Chondrocyte (in vitro differentiated cells): ENCODE data around the gene SNX24. TPM values are rescaled to one million over a fixed set of nuclear protein-coding genes. Genes with fewer than 3 reads are reported as not detected.
"Not testable (repeated sequence)": the region's sequence is repeated elsewhere in the genome, so short reads cannot be mapped to it uniquely, and the experiment has no call there.

Experiments used
- DNase-seq: peaks from one replicate; pipeline ENCODE4 v3.0.0; 2021; ENCODE audit warnings: mixed read lengths, low spot score
- H3K27ac Mint-ChIP-seq: one replicate; pipeline ENCODE4 v1.8.0; 2021; ENCODE audit warnings: mild to moderate bottlenecking, moderate library complexity, mixed read lengths; ENCODE audit not compliant: unreplicated experiment
- H3K27me3 Mint-ChIP-seq: 2 replicates; pipeline ENCODE4 v1.8.0; 2021; ENCODE audit warnings: low read depth, mixed read lengths
- H3K36me3 Mint-ChIP-seq: 2 replicates; pipeline ENCODE4 v1.8.0; 2021; ENCODE audit warnings: low read depth, mixed read lengths
- H3K4me1 Mint-ChIP-seq: 2 replicates; pipeline ENCODE4 v1.8.0; 2021; ENCODE audit warnings: low read depth, mild to moderate bottlenecking, mixed read lengths
- H3K4me3 Mint-ChIP-seq: one replicate; pipeline ENCODE4 v1.8.0; 2021; ENCODE audit warnings: mild to moderate bottlenecking, moderate library complexity, mixed read lengths; ENCODE audit not compliant: unreplicated experiment
- H3K9me3 Mint-ChIP-seq: 2 replicates; pipeline ENCODE4 v1.8.0; 2021; ENCODE audit warnings: low read depth, mixed read lengths
- CTCF ChIP-seq: fragments of 200-600 bp; sonication (generic); IDR thresholded peaks from 2 replicates; pipeline ENCODE4 v1.5.0; 2021; ENCODE audit warnings: antibody characterized with exemption, mild to moderate bottlenecking, moderate library complexity
- total RNA-seq: library from RNA; stranded (reverse); gene quantifications from 3 replicates; pipeline ENCODE4 v1.2.1, GENCODE V29; 2021

Gene SNX24
- total RNA-seq, 1 donor from 2014 or later: 14.3 TPM

- no peak overlapping the region for H3K27ac Mint-ChIP-seq
- peaks cover 9% of the 10 kb centered on the region for H3K4me1 Mint-ChIP-seq
- DNase-seq: no peak
- H3K4me3 Mint-ChIP-seq: no peak overlapping the region
- no peaks in the 10 kb centered on the region for H3K36me3 Mint-ChIP-seq
- TF ChIP-seq CTCF: no peak
- no peaks in the 10 kb centered on the region for H3K9me3 Mint-ChIP-seq
- no peaks in the 10 kb centered on the region for H3K27me3 Mint-ChIP-seq
Observed at GRCh38 chr5:122967085-122967484, 121.7 kb downstream of the SNX24 start.

GRCh38 chr5:122967625-122968024, 122.2 kb downstream of the SNX24 start:
- Mint-ChIP-seq H3K36me3 (no peaks in the 10 kb centered on the region), H3K4me1 (peaks cover 9% of the 10 kb centered on the region), H3K4me3 (no peak overlapping the region), H3K9me3 (no peaks in the 10 kb centered on the region), H3K27me3 (no peaks in the 10 kb centered on the region), H3K27ac (no peak overlapping the region)
- DNase-seq: no peak
- no peak for TF ChIP-seq CTCF

GRCh38 chr5:122968056-122968455, 122.6 kb downstream of the SNX24 start:
- not testable (repeated sequence) for H3K4me1 Mint-ChIP-seq, H3K36me3 Mint-ChIP-seq, H3K9me3 Mint-ChIP-seq

GRCh38 chr5:122971333-122971732, 125.9 kb downstream of the SNX24 start:
- DNase-seq: no peak
- no peak overlapping the region for H3K4me3 Mint-ChIP-seq
- no peaks in the 10 kb centered on the region for H3K27me3 Mint-ChIP-seq
- H3K9me3 Mint-ChIP-seq: no peaks in the 10 kb centered on the region
- H3K4me1 Mint-ChIP-seq: peaks cover 7% of the 10 kb centered on the region
- TF ChIP-seq CTCF: no peak
- peaks cover 2% of the 10 kb centered on the region for H3K36me3 Mint-ChIP-seq
- H3K27ac Mint-ChIP-seq: no peak overlapping the region

More at GRCh38 chr5:122968056-122968455, 122.6 kb downstream of the SNX24 start:
- not testable (repeated sequence) for DNase-seq, H3K4me3 Mint-ChIP-seq, H3K27ac Mint-ChIP-seq, H3K27me3 Mint-ChIP-seq

- Mint-ChIP-seq H3K36me3 (peaks cover 2% of the 10 kb centered on the region), H3K4me1 (no peaks in the 10 kb centered on the region), H3K9me3 (no peaks in the 10 kb centered on the region), H3K27ac (no peak overlapping the region), H3K27me3 (no peaks in the 10 kb centered on the region), H3K4me3 (no peak overlapping the region)
- TF ChIP-seq CTCF: no peak
- DNase-seq: no peak
Observed at GRCh38 chr5:122972877-122973276, 127.5 kb downstream of the SNX24 start.

- not testable (repeated sequence) for DNase-seq, H3K27ac Mint-ChIP-seq, H3K27me3 Mint-ChIP-seq, H3K9me3 Mint-ChIP-seq, H3K36me3 Mint-ChIP-seq, H3K4me1 Mint-ChIP-seq, H3K4me3 Mint-ChIP-seq
Observed at GRCh38 chr5:122973759-122974158, 128.3 kb downstream of the SNX24 start.

- not testable (repeated sequence) for H3K27me3 Mint-ChIP-seq, H3K9me3 Mint-ChIP-seq, H3K4me3 Mint-ChIP-seq, H3K27ac Mint-ChIP-seq, H3K4me1 Mint-ChIP-seq, H3K36me3 Mint-ChIP-seq, DNase-seq
Observed at GRCh38 chr5:122974251-122974650, 128.8 kb downstream of the SNX24 start.
